Measurements from ENCODE around the gene KIF5C.

DNA sequence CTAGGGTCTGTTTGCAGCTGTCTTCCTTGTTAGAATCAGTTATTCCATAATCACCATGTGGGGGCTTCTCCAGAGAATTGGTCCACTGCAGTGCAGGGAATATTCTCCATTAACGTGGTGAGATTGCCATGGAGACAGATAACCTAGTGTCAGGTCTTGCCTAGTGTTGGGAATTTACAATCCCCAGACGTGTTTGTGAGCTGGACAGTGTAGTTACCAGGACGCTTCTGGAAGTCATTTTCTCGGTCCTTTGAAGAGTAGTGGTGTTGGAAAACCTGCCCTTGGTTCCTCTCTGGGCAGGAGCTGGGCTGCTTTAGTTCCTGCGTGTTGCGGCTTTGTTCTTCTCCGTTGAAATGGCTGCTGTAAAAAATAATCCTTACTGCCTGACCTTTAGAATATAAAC lies 94.6 kb downstream of the KIF5C start:
- TF ChIP-seq, protein P1, sequence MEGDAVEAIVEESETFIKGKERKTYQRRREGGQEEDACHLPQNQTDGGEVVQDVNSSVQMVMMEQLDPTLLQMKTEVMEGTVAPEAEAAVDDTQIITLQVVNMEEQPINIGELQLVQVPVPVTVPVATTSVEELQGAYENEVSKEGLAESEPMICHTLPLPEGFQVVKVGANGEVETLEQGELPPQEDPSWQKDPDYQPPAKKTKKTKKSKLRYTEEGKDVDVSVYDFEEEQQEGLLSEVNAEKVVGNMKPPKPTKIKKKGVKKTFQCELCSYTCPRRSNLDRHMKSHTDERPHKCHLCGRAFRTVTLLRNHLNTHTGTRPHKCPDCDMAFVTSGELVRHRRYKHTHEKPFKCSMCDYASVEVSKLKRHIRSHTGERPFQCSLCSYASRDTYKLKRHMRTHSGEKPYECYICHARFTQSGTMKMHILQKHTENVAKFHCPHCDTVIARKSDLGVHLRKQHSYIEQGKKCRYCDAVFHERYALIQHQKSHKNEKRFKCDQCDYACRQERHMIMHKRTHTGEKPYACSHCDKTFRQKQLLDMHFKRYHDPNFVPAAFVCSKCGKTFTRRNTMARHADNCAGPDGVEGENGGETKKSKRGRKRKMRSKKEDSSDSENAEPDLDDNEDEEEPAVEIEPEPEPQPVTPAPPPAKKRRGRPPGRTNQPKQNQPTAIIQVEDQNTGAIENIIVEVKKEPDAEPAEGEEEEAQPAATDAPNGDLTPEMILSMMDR (IDR thresholded peaks at IDR 0.05) = no peak
- TF ChIP-seq EZH2 (IDR thresholded peaks at IDR 0.05) (no peak), EZH2phosphoT487 (IDR thresholded peaks at IDR 0.05) (no peak)
